ENCODE measurements around the gene PKP3.

The PKP3 gene

GRCh38 chr11:376531-377173 lies 17.4 kb upstream of the PKP3 start:
- no peaks in the 10 kb centered on the region for H3F3A ChIP-seq (ENCODE audit: insufficient read depth, low read length)
- no peak overlapping the region for H3K4me3 ChIP-seq (ENCODE audit: low read length)
- no peak for DNase-seq
- H3K27ac ChIP-seq (ENCODE audit: low read length): no peak overlapping the region
- no peak overlapping the region for H3K9ac ChIP-seq (ENCODE audit: low read length)
- TF ChIP-seq EZH2phosphoT487 (IDR thresholded peaks at IDR 0.05; ENCODE audit: low read length): no peak
- TF ChIP-seq CTCF (IDR thresholded peaks at IDR 0.05; ENCODE audit: low read length): no peak
- TF ChIP-seq EZH2 (optimal IDR thresholded peaks at IDR 0.05; ENCODE audit: low read depth, low read length): no peak
- no peaks in the 10 kb centered on the region for H4K20me1 ChIP-seq (ENCODE audit: insufficient read depth, low read length)
- H3K27me3 ChIP-seq (replicated peaks; ENCODE audit: insufficient read depth, low read length): peaks cover 54% of the 10 kb centered on the region
- H3K9me3 ChIP-seq (replicated peaks; ENCODE audit: insufficient read depth, low read length): no peaks in the 10 kb centered on the region
- H3K79me2 ChIP-seq (ENCODE audit: low read length): no peaks in the 10 kb centered on the region
- H3K4me1 ChIP-seq (ENCODE audit: low read length): no peaks in the 10 kb centered on the region
- no peaks in the 10 kb centered on the region for H3K36me3 ChIP-seq (replicated peaks; ENCODE audit: insufficient read depth, low read length)
- no peaks in the 10 kb centered on the region for H3K9me2 ChIP-seq (replicated peaks; ENCODE audit: insufficient read depth, low read length)
- no peak overlapping the region for H2AFZ ChIP-seq (ENCODE audit: low read length)
- no peak overlapping the region for H3K4me2 ChIP-seq (ENCODE audit: low read depth, low read length)

GRCh38 chr11:377174-377865 lies 16.7 kb upstream of the PKP3 start:
- no peaks in the 10 kb centered on the region for H3K79me2 ChIP-seq (ENCODE audit: low read length)
- no peak for DNase-seq
- H3K4me1 ChIP-seq (ENCODE audit: low read length): no peaks in the 10 kb centered on the region
- H3K4me2 ChIP-seq (ENCODE audit: low read depth, low read length): no peak overlapping the region
- no peaks in the 10 kb centered on the region for H3K9me3 ChIP-seq (replicated peaks; ENCODE audit: insufficient read depth, low read length)
- no peak overlapping the region for H3K4me3 ChIP-seq (ENCODE audit: low read length)
- H3K9me2 ChIP-seq (replicated peaks; ENCODE audit: insufficient read depth, low read length): no peaks in the 10 kb centered on the region
- H3F3A ChIP-seq (ENCODE audit: insufficient read depth, low read length): no peaks in the 10 kb centered on the region
- no peak for TF ChIP-seq CTCF (IDR thresholded peaks at IDR 0.05; ENCODE audit: low read length)
- no peak for TF ChIP-seq EZH2 (optimal IDR thresholded peaks at IDR 0.05; ENCODE audit: low read depth, low read length)
- H2AFZ ChIP-seq (ENCODE audit: low read length): no peak overlapping the region
- peaks cover 54% of the 10 kb centered on the region for H3K27me3 ChIP-seq (replicated peaks; ENCODE audit: insufficient read depth, low read length)
- H3K9ac ChIP-seq (ENCODE audit: low read length): no peak overlapping the region
- H4K20me1 ChIP-seq (ENCODE audit: insufficient read depth, low read length): no peaks in the 10 kb centered on the region
- H3K27ac ChIP-seq (ENCODE audit: low read length): no peak overlapping the region
- no peaks in the 10 kb centered on the region for H3K36me3 ChIP-seq (replicated peaks; ENCODE audit: insufficient read depth, low read length)

GRCh38 chr11:377883-378500 lies 16.0 kb upstream of the PKP3 start:
- no peak overlapping the region for H2AFZ ChIP-seq (ENCODE audit: low read length)

More at GRCh38 chr11:377883-378500, 16.0 kb upstream of the PKP3 start:
- Histone ChIP-seq H3K4me2 (ENCODE audit: low read depth, low read length) (no peak overlapping the region), H3K4me1 (ENCODE audit: low read length) (no peaks in the 10 kb centered on the region), H3K36me3 (replicated peaks; ENCODE audit: insufficient read depth, low read length) (no peaks in the 10 kb centered on the region), H3K4me3 (ENCODE audit: low read length) (no peak overlapping the region), H3K27ac (ENCODE audit: low read length) (no peak overlapping the region), H3K79me2 (ENCODE audit: low read length) (no peaks in the 10 kb centered on the region), H3K9me2 (replicated peaks; ENCODE audit: insufficient read depth, low read length) (no peaks in the 10 kb centered on the region), H4K20me1 (ENCODE audit: insufficient read depth, low read length) (no peaks in the 10 kb centered on the region), H3K9ac (ENCODE audit: low read length) (no peak overlapping the region), H3K27me3 (replicated peaks; ENCODE audit: insufficient read depth, low read length) (peaks cover 57% of the 10 kb centered on the region), H3F3A (ENCODE audit: insufficient read depth, low read length) (no peaks in the 10 kb centered on the region), H3K9me3 (replicated peaks; ENCODE audit: insufficient read depth, low read length) (no peaks in the 10 kb centered on the region)
- TF ChIP-seq CTCF (IDR thresholded peaks at IDR 0.05; ENCODE audit: low read length) (no peak), EZH2phosphoT487 (IDR thresholded peaks at IDR 0.05; ENCODE audit: low read length) (no peak), EZH2 (optimal IDR thresholded peaks at IDR 0.05; ENCODE audit: low read depth, low read length) (no peak)
- DNase-seq: no peak
